ENCODE results near the gene DET1.
A peak's percentile ranks its signal among the peaks of the same experiment; 100 is the strongest.
"Not testable (repeated sequence)": the region's sequence is repeated elsewhere in the genome, so short reads cannot be mapped to it uniquely, and the experiment has no call there.

Gene DET1

GRCh38 chr15:88493844-88494243 lies 52.6 kb downstream of the DET1 start:
- no peak for DNase-seq (ENCODE audit: low read depth)

GRCh38 chr15:88491158-88491557 lies 55.3 kb downstream of the DET1 start:
- no peak for DNase-seq (ENCODE audit: low read depth)

- DNase-seq (ENCODE audit: low read depth): no peak
Measured at GRCh38 chr15:88490036-88490435, 56.4 kb downstream of the DET1 start.

- DNase-seq (ENCODE audit: low read depth): no peak
Measured at GRCh38 chr15:88489321-88489720, 57.2 kb downstream of the DET1 start.

GRCh38 chr15:88487796-88488523 lies 58.5 kb downstream of the DET1 start:
- no peak for DNase-seq (ENCODE audit: low read depth)

GRCh38 chr15:88487178-88487795 lies 59.2 kb downstream of the DET1 start:
- DNase-seq (ENCODE audit: low read depth): no peak

GRCh38 chr15:88484682-88485331 lies 61.7 kb downstream of the DET1 start:
- DNase-seq (ENCODE audit: low read depth): no peak

GRCh38 chr15:88482263-88482662 lies 64.2 kb downstream of the DET1 start:
- DNase-seq (ENCODE audit: low read depth): no peak

- DNase-seq (ENCODE audit: low read depth): no peak
Measured at GRCh38 chr15:88480981-88481380, 65.5 kb downstream of the DET1 start.

- no peak for DNase-seq (ENCODE audit: low read depth)
Measured at GRCh38 chr15:88479169-88479568, 67.3 kb downstream of the DET1 start.

- DNase-seq (ENCODE audit: low read depth): no peak
Measured at GRCh38 chr15:88477904-88478303, 68.6 kb downstream of the DET1 start.

GRCh38 chr15:88477126-88477525 lies 69.4 kb downstream of the DET1 start:
- no peak for DNase-seq (ENCODE audit: low read depth)

- no peak for DNase-seq (ENCODE audit: low read depth)
Measured at GRCh38 chr15:88476635-88477060, 69.8 kb downstream of the DET1 start.

- not testable (repeated sequence) for DNase-seq (ENCODE audit: low read depth)
Measured at GRCh38 chr15:88473661-88474293, 72.7 kb downstream of the DET1 start.

GRCh38 chr15:88472225-88472624 lies 74.3 kb downstream of the DET1 start:
- DNase-seq (ENCODE audit: low read depth): no peak

GRCh38 chr15:88470625-88471372 lies 75.7 kb downstream of the DET1 start:
- DNase-seq (ENCODE audit: low read depth): no peak

GRCh38 chr15:88469321-88469720 lies 77.2 kb downstream of the DET1 start:
- no peak for DNase-seq (ENCODE audit: low read depth)

- not testable (repeated sequence) for DNase-seq (ENCODE audit: low read depth)
Measured at GRCh38 chr15:88468721-88469120, 77.8 kb downstream of the DET1 start.

GRCh38 chr15:88467935-88468528 lies 78.4 kb downstream of the DET1 start:
- DNase-seq (ENCODE audit: low read depth): no peak

- peak; percentile 81 for DNase-seq (ENCODE audit: low read depth)
Measured at GRCh38 chr15:88467073-88467934, 79.2 kb downstream of the DET1 start, which contains the start of the genes MRPL46 and MRPS11. TSS of gene MRPL46 (minus strand) at chr15:88467388. CDS start at chr15:88467377, 11 bp downstream. TSS of gene MRPS11 (plus strand) at chr15:88467708. CDS start at chr15:88467718, 10 bp downstream.
